SK-N-SH treated with all-trans-retinoic acid at 6 μM for 48 hours (cell line): ENCODE measurements around the gene MRPL52.

Experiments used
- ATAC-seq: fragments of 200-7000 bp; cut with Tn5 transposase; 3 replicates; pipeline ENCODE4 v1.9.1; 2020; ENCODE audit warnings: mild to moderate bottlenecking, moderate library complexity
- ARNTL ChIP-seq: fragments of 450-650 bp; formaldehyde crosslinking; IDR thresholded peaks from 2 replicates; pipeline ENCODE4 v1.5.0; 2020; ENCODE audit warnings: low read depth, mild to moderate bottlenecking, moderate library complexity, borderline replicate concordance
- BACH2 ChIP-seq: fragments of 250-450 bp; sonication (Bioruptor Pico); IDR thresholded peaks from 2 replicates; pipeline ENCODE4 v1.9.0; 2021; ENCODE audit warnings: mild to moderate bottlenecking, borderline replicate concordance
- CSDC2 ChIP-seq: fragments of 250-450 bp; sonication (Bioruptor Pico); IDR thresholded peaks from 2 replicates; pipeline ENCODE4 v1.5.0; 2020; ENCODE audit warnings: mild to moderate bottlenecking, moderate library complexity
- ESRRG ChIP-seq: fragments of 250-450 bp; sonication (Bioruptor Pico); IDR thresholded peaks from 2 replicates; pipeline ENCODE4 v1.6.1; 2021; ENCODE audit warnings: mild to moderate bottlenecking
- GLIS3 ChIP-seq: fragments of 250-450 bp; sonication (Bioruptor Pico); IDR thresholded peaks from 2 replicates; pipeline ENCODE4 v1.5.0; 2020; ENCODE audit warnings: mild to moderate bottlenecking, moderate library complexity
- ISL1 ChIP-seq: fragments of 250-450 bp; sonication (Bioruptor Pico); IDR thresholded peaks from 2 replicates; pipeline ENCODE4 v2.1.2; 2022; ENCODE audit warnings: mild to moderate bottlenecking, moderate library complexity
- OSR1 ChIP-seq: fragments of 250-450 bp; sonication (Bioruptor Pico); IDR thresholded peaks from 2 replicates; pipeline ENCODE4 v1.8.0; 2022; ENCODE audit warnings: moderate library complexity, mild to moderate bottlenecking, inconsistent platforms
- PPARA ChIP-seq: fragments of 250-450 bp; sonication (Bioruptor Pico); IDR thresholded peaks from 2 replicates; pipeline ENCODE4 v1.5.0; 2020; ENCODE audit warnings: mild to moderate bottlenecking, borderline replicate concordance
- RARB ChIP-seq: fragments of 250-450 bp; sonication (Bioruptor Pico); IDR thresholded peaks from 2 replicates; pipeline ENCODE4 v1.8.0; 2021; ENCODE audit warnings: mild to moderate bottlenecking, moderate library complexity
- SNAI2 ChIP-seq: fragments of 250-450 bp; sonication (Bioruptor Pico); IDR thresholded peaks from 2 replicates; pipeline ENCODE4 v1.5.0; 2020; ENCODE audit warnings: mild to moderate bottlenecking, moderate library complexity
- TCF4 ChIP-seq: fragments of 250-450 bp; sonication (Bioruptor Pico); IDR thresholded peaks from 2 replicates; pipeline ENCODE4 v1.8.0; 2021; ENCODE audit warnings: mild to moderate bottlenecking, moderate library complexity, borderline replicate concordance
- TOX ChIP-seq: fragments of 250-450 bp; sonication (Bioruptor Pico); IDR thresholded peaks from 2 replicates; pipeline ENCODE4 v1.8.0; 2021; ENCODE audit warnings: mild to moderate bottlenecking, moderate library complexity, borderline replicate concordance
- ZC3H10 ChIP-seq: fragments of 250-450 bp; sonication (Bioruptor Pico); IDR thresholded peaks from 2 replicates; pipeline ENCODE4 v1.5.1; 2021; ENCODE audit warnings: mild to moderate bottlenecking, moderate library complexity
- ZFP3 ChIP-seq: fragments of 250-450 bp; sonication (Bioruptor Pico); IDR thresholded peaks from 2 replicates; pipeline ENCODE4 v1.5.0; 2020; ENCODE audit warnings: mild to moderate bottlenecking, moderate library complexity
- ZFP30 ChIP-seq: fragments of 450-650 bp; formaldehyde crosslinking; IDR thresholded peaks from 2 replicates; pipeline ENCODE4 v1.5.0; 2022; ENCODE audit warnings: mild to moderate bottlenecking, moderate library complexity
- ZNF565 ChIP-seq: fragments of 450-650 bp; formaldehyde crosslinking; conservative IDR thresholded peaks from 2 replicates; pipeline ENCODE4 v1.5.0; 2020; ENCODE audit warnings: low read depth, mild to moderate bottlenecking, moderate library complexity
- ZNF70 ChIP-seq: fragments of 450-650 bp; formaldehyde crosslinking; IDR thresholded peaks from 2 replicates; pipeline ENCODE4 v1.5.0; 2020; ENCODE audit warnings: mild to moderate bottlenecking, moderate library complexity
- ZNF8 ChIP-seq: fragments of 450-650 bp; formaldehyde crosslinking; IDR thresholded peaks from 2 replicates; pipeline ENCODE4 v1.5.0; 2020; ENCODE audit warnings: mild to moderate bottlenecking, moderate library complexity
- TF ChIP-seq, protein P1 (sequence below): fragments of 250-450 bp; sonication (Bioruptor Pico); IDR thresholded peaks from 2 replicates; pipeline ENCODE4 v1.8.0; 2020; ENCODE audit warnings: mild to moderate bottlenecking, moderate library complexity, borderline replicate concordance
- TF ChIP-seq, protein P2 (sequence below): fragments of 250-450 bp; sonication (Bioruptor Pico); IDR thresholded peaks from 2 replicates; pipeline ENCODE4 v1.5.0; 2020; ENCODE audit warnings: mild to moderate bottlenecking, moderate library complexity
- TF ChIP-seq, protein P3 (sequence below): fragments of 250-450 bp; sonication (Bioruptor Pico); IDR thresholded peaks from 2 replicates; pipeline ENCODE4 v1.5.1; 2021; ENCODE audit warnings: mild to moderate bottlenecking, moderate library complexity
- TF ChIP-seq, protein P4 (sequence below): fragments of 250-450 bp; sonication (Bioruptor Pico); IDR thresholded peaks from 2 replicates; pipeline ENCODE4 v1.5.1; 2020; ENCODE audit warnings: low read depth, mild to moderate bottlenecking, moderate library complexity
- TF ChIP-seq, protein P5 (sequence below): fragments of 250-450 bp; sonication (Bioruptor Pico); IDR thresholded peaks from 2 replicates; pipeline ENCODE4 v1.8.0; 2021; ENCODE audit warnings: low read depth, mild to moderate bottlenecking, moderate library complexity, borderline replicate concordance

The MRPL52 gene

DNA sequence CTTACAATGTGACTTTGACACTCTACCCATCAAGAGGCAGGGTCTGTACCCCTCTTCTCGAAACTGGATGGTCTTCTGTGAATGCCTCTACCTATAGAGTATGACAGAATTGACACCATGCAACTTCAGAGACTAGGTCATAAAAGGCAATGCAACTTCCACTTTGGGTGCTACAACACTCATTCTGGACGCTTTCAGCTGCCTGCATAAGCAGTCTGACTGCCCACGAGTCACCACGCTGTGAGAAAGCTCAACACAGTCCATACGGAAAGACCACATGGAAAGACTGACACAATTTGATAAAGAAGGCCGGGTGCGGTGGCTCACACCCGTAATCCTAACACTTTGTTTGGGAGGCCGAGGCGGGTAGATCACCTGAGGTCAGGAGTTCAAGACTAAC is 29.3 kb upstream of the MRPL52 start:
- TF ChIP-seq, protein P1, sequence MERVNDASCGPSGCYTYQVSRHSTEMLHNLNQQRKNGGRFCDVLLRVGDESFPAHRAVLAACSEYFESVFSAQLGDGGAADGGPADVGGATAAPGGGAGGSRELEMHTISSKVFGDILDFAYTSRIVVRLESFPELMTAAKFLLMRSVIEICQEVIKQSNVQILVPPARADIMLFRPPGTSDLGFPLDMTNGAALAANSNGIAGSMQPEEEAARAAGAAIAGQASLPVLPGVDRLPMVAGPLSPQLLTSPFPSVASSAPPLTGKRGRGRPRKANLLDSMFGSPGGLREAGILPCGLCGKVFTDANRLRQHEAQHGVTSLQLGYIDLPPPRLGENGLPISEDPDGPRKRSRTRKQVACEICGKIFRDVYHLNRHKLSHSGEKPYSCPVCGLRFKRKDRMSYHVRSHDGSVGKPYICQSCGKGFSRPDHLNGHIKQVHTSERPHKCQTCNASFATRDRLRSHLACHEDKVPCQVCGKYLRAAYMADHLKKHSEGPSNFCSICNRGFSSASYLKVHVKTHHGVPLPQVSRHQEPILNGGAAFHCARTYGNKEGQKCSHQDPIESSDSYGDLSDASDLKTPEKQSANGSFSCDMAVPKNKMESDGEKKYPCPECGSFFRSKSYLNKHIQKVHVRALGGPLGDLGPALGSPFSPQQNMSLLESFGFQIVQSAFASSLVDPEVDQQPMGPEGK (CRISPR knock-in tag): no peak
- TF ChIP-seq BACH2 (CRISPR knock-in tag): no peak
- TF ChIP-seq, protein P2, sequence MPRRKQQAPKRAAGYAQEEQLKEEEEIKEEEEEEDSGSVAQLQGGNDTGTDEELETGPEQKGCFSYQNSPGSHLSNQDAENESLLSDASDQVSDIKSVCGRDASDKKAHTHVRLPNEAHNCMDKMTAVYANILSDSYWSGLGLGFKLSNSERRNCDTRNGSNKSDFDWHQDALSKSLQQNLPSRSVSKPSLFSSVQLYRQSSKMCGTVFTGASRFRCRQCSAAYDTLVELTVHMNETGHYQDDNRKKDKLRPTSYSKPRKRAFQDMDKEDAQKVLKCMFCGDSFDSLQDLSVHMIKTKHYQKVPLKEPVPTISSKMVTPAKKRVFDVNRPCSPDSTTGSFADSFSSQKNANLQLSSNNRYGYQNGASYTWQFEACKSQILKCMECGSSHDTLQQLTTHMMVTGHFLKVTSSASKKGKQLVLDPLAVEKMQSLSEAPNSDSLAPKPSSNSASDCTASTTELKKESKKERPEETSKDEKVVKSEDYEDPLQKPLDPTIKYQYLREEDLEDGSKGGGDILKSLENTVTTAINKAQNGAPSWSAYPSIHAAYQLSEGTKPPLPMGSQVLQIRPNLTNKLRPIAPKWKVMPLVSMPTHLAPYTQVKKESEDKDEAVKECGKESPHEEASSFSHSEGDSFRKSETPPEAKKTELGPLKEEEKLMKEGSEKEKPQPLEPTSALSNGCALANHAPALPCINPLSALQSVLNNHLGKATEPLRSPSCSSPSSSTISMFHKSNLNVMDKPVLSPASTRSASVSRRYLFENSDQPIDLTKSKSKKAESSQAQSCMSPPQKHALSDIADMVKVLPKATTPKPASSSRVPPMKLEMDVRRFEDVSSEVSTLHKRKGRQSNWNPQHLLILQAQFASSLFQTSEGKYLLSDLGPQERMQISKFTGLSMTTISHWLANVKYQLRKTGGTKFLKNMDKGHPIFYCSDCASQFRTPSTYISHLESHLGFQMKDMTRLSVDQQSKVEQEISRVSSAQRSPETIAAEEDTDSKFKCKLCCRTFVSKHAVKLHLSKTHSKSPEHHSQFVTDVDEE: no peak
- TF ChIP-seq ISL1 (CRISPR knock-in tag): no peak
- TF ChIP-seq ZC3H10: no peak
- no peak for TF ChIP-seq SNAI2 (CRISPR knock-in tag)
- TF ChIP-seq ZNF8 (CRISPR knock-in tag): no peak
- TF ChIP-seq ARNTL (CRISPR knock-in tag): no peak
- TF ChIP-seq PPARA (CRISPR knock-in tag): no peak
- TF ChIP-seq CSDC2: no peak
- TF ChIP-seq ZNF70 (CRISPR knock-in tag): no peak
- TF ChIP-seq, protein P3, sequence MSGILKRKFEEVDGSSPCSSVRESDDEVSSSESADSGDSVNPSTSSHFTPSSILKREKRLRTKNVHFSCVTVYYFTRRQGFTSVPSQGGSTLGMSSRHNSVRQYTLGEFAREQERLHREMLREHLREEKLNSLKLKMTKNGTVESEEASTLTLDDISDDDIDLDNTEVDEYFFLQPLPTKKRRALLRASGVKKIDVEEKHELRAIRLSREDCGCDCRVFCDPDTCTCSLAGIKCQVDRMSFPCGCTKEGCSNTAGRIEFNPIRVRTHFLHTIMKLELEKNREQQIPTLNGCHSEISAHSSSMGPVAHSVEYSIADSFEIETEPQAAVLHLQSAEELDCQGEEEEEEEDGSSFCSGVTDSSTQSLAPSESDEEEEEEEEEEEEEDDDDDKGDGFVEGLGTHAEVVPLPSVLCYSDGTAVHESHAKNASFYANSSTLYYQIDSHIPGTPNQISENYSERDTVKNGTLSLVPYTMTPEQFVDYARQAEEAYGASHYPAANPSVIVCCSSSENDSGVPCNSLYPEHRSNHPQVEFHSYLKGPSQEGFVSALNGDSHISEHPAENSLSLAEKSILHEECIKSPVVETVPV (CRISPR knock-in tag): no peak
- TF ChIP-seq GLIS3 (CRISPR knock-in tag): no peak
- no peak for TF ChIP-seq ZNF565 (CRISPR knock-in tag)
- no peak for TF ChIP-seq OSR1 (CRISPR knock-in tag)

DNA sequence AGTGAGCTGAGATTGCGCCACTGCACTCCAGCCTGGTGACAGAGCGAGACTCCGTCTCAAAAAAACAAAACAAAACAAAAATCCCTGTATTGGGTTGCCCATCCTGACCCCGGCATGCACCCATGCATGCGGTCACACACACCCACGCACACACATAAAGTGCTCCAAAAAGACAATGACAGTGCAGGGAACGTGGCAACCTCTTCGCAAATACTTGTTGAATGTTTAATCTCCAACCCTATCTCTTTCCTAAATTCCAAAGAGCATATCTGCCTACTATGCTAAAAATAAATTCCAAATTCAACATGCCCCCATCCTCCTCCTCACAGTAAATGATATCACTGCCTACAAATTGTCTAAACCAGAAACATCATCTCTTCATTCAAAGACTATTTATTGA is 28.0 kb upstream of the MRPL52 start:
- ATAC-seq: no peak
- TF ChIP-seq OSR1 (CRISPR knock-in tag) (no peak), TCF4 (no peak), ZFP30 (CRISPR knock-in tag) (no peak), TOX (CRISPR knock-in tag) (no peak), ZFP3 (no peak), ZNF70 (CRISPR knock-in tag) (no peak), PPARA (CRISPR knock-in tag) (no peak), GLIS3 (CRISPR knock-in tag) (no peak), ESRRG (CRISPR knock-in tag) (no peak), RARB (CRISPR knock-in tag) (no peak), SNAI2 (CRISPR knock-in tag) (no peak), ARNTL (CRISPR knock-in tag) (no peak), ISL1 (CRISPR knock-in tag) (no peak), CSDC2 (no peak), ZNF565 (CRISPR knock-in tag) (no peak)
- TF ChIP-seq, protein P4, sequence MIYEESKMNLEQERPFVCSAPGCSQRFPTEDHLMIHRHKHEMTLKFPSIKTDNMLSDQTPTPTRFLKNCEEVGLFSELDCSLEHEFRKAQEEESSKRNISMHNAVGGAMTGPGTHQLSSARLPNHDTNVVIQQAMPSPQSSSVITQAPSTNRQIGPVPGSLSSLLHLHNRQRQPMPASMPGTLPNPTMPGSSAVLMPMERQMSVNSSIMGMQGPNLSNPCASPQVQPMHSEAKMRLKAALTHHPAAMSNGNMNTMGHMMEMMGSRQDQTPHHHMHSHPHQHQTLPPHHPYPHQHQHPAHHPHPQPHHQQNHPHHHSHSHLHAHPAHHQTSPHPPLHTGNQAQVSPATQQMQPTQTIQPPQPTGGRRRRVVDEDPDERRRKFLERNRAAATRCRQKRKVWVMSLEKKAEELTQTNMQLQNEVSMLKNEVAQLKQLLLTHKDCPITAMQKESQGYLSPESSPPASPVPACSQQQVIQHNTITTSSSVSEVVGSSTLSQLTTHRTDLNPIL (CRISPR knock-in tag): no peak
- TF ChIP-seq, protein P2: no peak
- TF ChIP-seq, protein P5, sequence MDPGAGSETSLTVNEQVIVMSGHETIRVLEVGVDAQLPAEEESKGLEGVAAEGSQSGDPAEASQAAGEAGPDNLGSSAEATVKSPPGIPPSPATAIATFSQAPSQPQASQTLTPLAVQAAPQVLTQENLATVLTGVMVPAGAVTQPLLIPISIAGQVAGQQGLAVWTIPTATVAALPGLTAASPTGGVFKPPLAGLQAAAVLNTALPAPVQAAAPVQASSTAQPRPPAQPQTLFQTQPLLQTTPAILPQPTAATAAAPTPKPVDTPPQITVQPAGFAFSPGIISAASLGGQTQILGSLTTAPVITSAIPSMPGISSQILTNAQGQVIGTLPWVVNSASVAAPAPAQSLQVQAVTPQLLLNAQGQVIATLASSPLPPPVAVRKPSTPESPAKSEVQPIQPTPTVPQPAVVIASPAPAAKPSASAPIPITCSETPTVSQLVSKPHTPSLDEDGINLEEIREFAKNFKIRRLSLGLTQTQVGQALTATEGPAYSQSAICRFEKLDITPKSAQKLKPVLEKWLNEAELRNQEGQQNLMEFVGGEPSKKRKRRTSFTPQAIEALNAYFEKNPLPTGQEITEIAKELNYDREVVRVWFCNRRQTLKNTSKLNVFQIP: no peak
- TF ChIP-seq, protein P1 (CRISPR knock-in tag): no peak

More for the DNA sequence above, 29.3 kb upstream of the MRPL52 start:
- ATAC-seq: no peak
